OCI-M2 (cell line): Measurements from ENCODE around the gene P2RX5.
"Not testable (repeated sequence)": the region's sequence is repeated elsewhere in the genome, so short reads cannot be mapped to it uniquely, and the experiment has no call there.

ENCODE experiments used
- DNase-seq: peaks from one replicate; lab custom pipeline; 2025; ENCODE audit not compliant: unreplicated experiment; lab: John Stamatoyannopoulos, UW

P2RX5 gene

GRCh38 chr17:3712811-3713463 is 17.0 kb upstream of the P2RX5 start:
- no peak for DNase-seq

- DNase-seq = no peak
These were observed 15.0 kb upstream of the P2RX5 start for GRCh38 chr17:3710951-3711383.

GRCh38 chr17:3708366-3708765 is 12.4 kb upstream of the P2RX5 start:
- no peak for DNase-seq

GRCh38 chr17:3705718-3705984 is 9.7 kb upstream of the P2RX5 start:
- DNase-seq = not testable (repeated sequence)

- no peak for DNase-seq
These were observed 9.2 kb upstream of the P2RX5 start for GRCh38 chr17:3704931-3705717.

GRCh38 chr17:3702041-3702539 is 6.1 kb upstream of the P2RX5 start:
- not testable (repeated sequence) for DNase-seq

- no peak for DNase-seq
These were observed 4.0 kb upstream of the P2RX5 start for GRCh38 chr17:3699951-3700350.

- no peak for DNase-seq
These were observed 2.2 kb upstream of the P2RX5 start for GRCh38 chr17:3698139-3698538.

GRCh38 chr17:3697103-3697476 is 1.1 kb upstream of the P2RX5 start:
- DNase-seq = no peak

- no peak for DNase-seq
These were observed 729 bp downstream of the P2RX5 start for GRCh38 chr17:3695129-3695722.

- no peak for DNase-seq
These were observed 2.1 kb downstream of the P2RX5 start for GRCh38 chr17:3693829-3694231.

GRCh38 chr17:3693141-3693540 is 2.8 kb downstream of the P2RX5 start:
- DNase-seq = no peak

- no peak for DNase-seq
These were observed 3.6 kb downstream of the P2RX5 start for GRCh38 chr17:3692346-3692745.

GRCh38 chr17:3691617-3692067 is 4.3 kb downstream of the P2RX5 start:
- no peak for DNase-seq

- no peak for DNase-seq
These were observed 5.8 kb downstream of the P2RX5 start for GRCh38 chr17:3690094-3690715.

GRCh38 chr17:3689262-3690093 is 6.5 kb downstream of the P2RX5 start:
- no peak for DNase-seq

GRCh38 chr17:3688852-3689261 is 7.1 kb downstream of the P2RX5 start:
- DNase-seq = no peak

GRCh38 chr17:3688027-3688553 is 7.9 kb downstream of the P2RX5 start:
- no peak for DNase-seq

- DNase-seq = no peak
These were observed 10.8 kb downstream of the P2RX5 start for GRCh38 chr17:3685174-3685573.

- DNase-seq = no peak
These were observed 12.9 kb downstream of the P2RX5 start for GRCh38 chr17:3683054-3683511.
